Smooth muscle cell (in vitro differentiated cells): ENCODE data around the gene CMA1. TPM values are rescaled to one million over a fixed set of nuclear protein-coding genes. Genes with fewer than 3 reads are reported as not detected.
A peak's percentile ranks its signal among the peaks of the same experiment; 100 is the strongest.
"Not testable (repeated sequence)": the region's sequence is repeated elsewhere in the genome, so short reads cannot be mapped to it uniquely, and the experiment has no call there.

ENCODE experiments used
- DNase-seq: peaks from one replicate; lab custom pipeline; 2025; ENCODE audit not compliant: unreplicated experiment; lab: John Stamatoyannopoulos, UW
- H2AFZ ChIP-seq: fragments of 200-600 bp; sonication (generic); 2 replicates; pipeline ENCODE4 v1.6.0; 2016; ENCODE audit warnings: antibody characterized with exemption, low read depth, mild to moderate bottlenecking
- H3F3A ChIP-seq: fragments of 200-600 bp; sonication (generic); 2 replicates; pipeline ENCODE4 v1.6.0; 2017; ENCODE audit warnings: antibody characterized with exemption, low read depth
- H3K27ac ChIP-seq: fragments of 200-600 bp; sonication (generic); 2 replicates; pipeline ENCODE4 v1.5.1; 2016; ENCODE audit warnings: low read depth, mild to moderate bottlenecking
- H3K27me3 ChIP-seq: fragments of 200-600 bp; sonication (generic); 2 replicates; pipeline ENCODE4 v1.6.1; 2016; ENCODE audit warnings: low read depth, mild to moderate bottlenecking
- H3K36me3 ChIP-seq: fragments of 200-600 bp; sonication (generic); 2 replicates; pipeline ENCODE4 v1.5.1; 2016; ENCODE audit warnings: low read depth
- H3K4me1 ChIP-seq: fragments of 200-600 bp; sonication (generic); 2 replicates; pipeline ENCODE4 v1.5.1; 2016; ENCODE audit warnings: low read depth
- H3K4me2 ChIP-seq: fragments of 200-600 bp; sonication (generic); 2 replicates; pipeline ENCODE4 v1.6.0; 2016; ENCODE audit warnings: mild to moderate bottlenecking
- H3K4me3 ChIP-seq: fragments of 200-600 bp; sonication (generic); 2 replicates; pipeline ENCODE4 v1.5.1; 2016; ENCODE audit warnings: mild to moderate bottlenecking
- H3K79me2 ChIP-seq: fragments of 200-600 bp; sonication (generic); 2 replicates; pipeline ENCODE4 v1.6.0; 2016; ENCODE audit warnings: low read depth, mild to moderate bottlenecking
- H3K9ac ChIP-seq: fragments of 200-600 bp; sonication (generic); 2 replicates; pipeline ENCODE4 v1.6.0; 2016; ENCODE audit warnings: low read depth
- H3K9me3 ChIP-seq: fragments of 200-600 bp; sonication (generic); replicated peaks from 2 replicates; pipeline ENCODE4 v1.5.1; 2016; ENCODE audit warnings: low read depth
- H4K20me1 ChIP-seq: fragments of 200-600 bp; sonication (generic); 2 replicates; pipeline ENCODE4 v1.6.0; 2016; ENCODE audit warnings: low read depth
- CTCF ChIP-seq: fragments of 200-600 bp; sonication (generic); IDR thresholded peaks from 2 replicates; pipeline ENCODE4 v1.5.1; 2017; ENCODE audit warnings: borderline replicate concordance, mild to moderate bottlenecking, antibody characterized with exemption; ENCODE audit not compliant: insufficient read depth, poor library complexity, severe bottlenecking
- WGBS: methylation state at CpG from one replicate; pipeline ENCODE4 v1.1.7; 2016; ENCODE audit warnings: low lambda C conversion rate; 5-methylcytosine and 5-hydroxymethylcytosine counted together
- polyA plus RNA-seq: library from polyadenylated mRNA; unstranded; fragments of >200 nt; fragmentation: Nextera tagmentation; extraction: Ambion mirVana; gene quantifications from 2 replicates; pipeline ENCODE4 v1.2.1, GENCODE V29; 2016
- total RNA-seq: library from RNA; depleted of rRNA; stranded (reverse); fragments of >200 nt; gene quantifications from 2 replicates; pipeline ENCODE4 v1.2.3, GENCODE V29; 2014

Gene CMA1
- total and polyA plus RNA-seq, 2 experiments from 2014 or later = not detected

GRCh38 chr14:24491586-24492408, 16.3 kb downstream of the CMA1 start:
- H3K9me3 ChIP-seq, H4K20me1 ChIP-seq, H3F3A ChIP-seq, H3K36me3 ChIP-seq, H3K79me2 ChIP-seq, H2AFZ ChIP-seq, H3K27ac ChIP-seq, H3K27me3 ChIP-seq, H3K4me3 ChIP-seq, DNase-seq, H3K4me1 ChIP-seq, H3K4me2 ChIP-seq, H3K9ac ChIP-seq: not testable (repeated sequence)
- 76% methylated on average over 19 of the region's 19 CpGs for WGBS

- Histone ChIP-seq H3F3A (no peaks in the 10 kb centered on the region), H3K27me3 (no peaks in the 10 kb centered on the region), H4K20me1 (no peaks in the 10 kb centered on the region), H3K9ac (no peak overlapping the region), H3K4me1 (no peaks in the 10 kb centered on the region), H3K36me3 (no peaks in the 10 kb centered on the region), H3K4me2 (no peak overlapping the region), H2AFZ (no peak overlapping the region), H3K79me2 (no peaks in the 10 kb centered on the region), H3K9me3 (no peaks in the 10 kb centered on the region), H3K4me3 (no peak overlapping the region), H3K27ac (no peak overlapping the region)
- 50% methylated on average over 4 of the region's 4 CpGs for WGBS
- TF ChIP-seq CTCF = no peak
- DNase-seq = no peak
These were observed 24.3 kb downstream of the CMA1 start for GRCh38 chr14:24483604-24484252.

GRCh38 chr14:24482699-24483303, 25.3 kb downstream of the CMA1 start:
- DNase-seq, H3K36me3 ChIP-seq, H3K27ac ChIP-seq, H3K9ac ChIP-seq, H3K4me3 ChIP-seq, H3K27me3 ChIP-seq, H3F3A ChIP-seq, H3K9me3 ChIP-seq, H3K4me1 ChIP-seq, H2AFZ ChIP-seq, H3K4me2 ChIP-seq, H4K20me1 ChIP-seq, H3K79me2 ChIP-seq: not testable (repeated sequence)
- 80% methylated on average over 2 of the region's 2 CpGs for WGBS

GRCh38 chr14:24481622-24482324, 26.3 kb downstream of the CMA1 start:
- H2AFZ ChIP-seq = no peak overlapping the region
- H4K20me1 ChIP-seq = no peaks in the 10 kb centered on the region
- H3K79me2 ChIP-seq = no peaks in the 10 kb centered on the region
- H3K4me1 ChIP-seq = no peaks in the 10 kb centered on the region
- WGBS = 62% methylated on average over 23 of the region's 23 CpGs
- H3K36me3 ChIP-seq = no peaks in the 10 kb centered on the region
- DNase-seq = no peak
- no peaks in the 10 kb centered on the region for H3K27me3 ChIP-seq
- H3K4me3 ChIP-seq = no peak overlapping the region
- TF ChIP-seq CTCF = peak; percentile 43
- H3F3A ChIP-seq = no peaks in the 10 kb centered on the region
- H3K9ac ChIP-seq = no peak overlapping the region
- no peak overlapping the region for H3K4me2 ChIP-seq
- H3K27ac ChIP-seq = no peak overlapping the region
- H3K9me3 ChIP-seq = no peaks in the 10 kb centered on the region

GRCh38 chr14:24479999-24480398, 28.1 kb downstream of the CMA1 start:
- not testable (repeated sequence) for H3K79me2 ChIP-seq, H2AFZ ChIP-seq, H3K9ac ChIP-seq, H3K4me3 ChIP-seq, H3K27ac ChIP-seq, H4K20me1 ChIP-seq, H3K4me2 ChIP-seq, H3K27me3 ChIP-seq, DNase-seq, H3K9me3 ChIP-seq, H3F3A ChIP-seq, H3K36me3 ChIP-seq, H3K4me1 ChIP-seq
- WGBS = 0% methylated on average over 1 of the region's 1 CpG
